Astrocyte of the spinal cord (primary cell): Measurements from ENCODE around the gene LRRC15.

Source experiments
- DNase-seq: peaks from one replicate; pipeline ENCODE4 v3.0.0; 2011; ENCODE audit warnings: low read depth, low spot score
- H3K4me3 ChIP-seq: 2 replicates; pipeline ENCODE4 v1.5.1; 2011; ENCODE audit warnings: low read depth, mild to moderate bottlenecking, low read length, moderate library complexity
- in situ Hi-C: cut with HindIII; loops from 2 replicates; pipeline ENCODE4 v1.10.0; 2017; ENCODE audit warnings: low sequenced_read_pairs
- TF ChIP-seq, protein P1 (sequence below): IDR thresholded peaks from 2 replicates; pipeline ENCODE4 v1.5.1; 2012; ENCODE audit warnings: low read depth, mild to moderate bottlenecking, low read length, inconsistent platforms

The LRRC15 gene

DNA sequence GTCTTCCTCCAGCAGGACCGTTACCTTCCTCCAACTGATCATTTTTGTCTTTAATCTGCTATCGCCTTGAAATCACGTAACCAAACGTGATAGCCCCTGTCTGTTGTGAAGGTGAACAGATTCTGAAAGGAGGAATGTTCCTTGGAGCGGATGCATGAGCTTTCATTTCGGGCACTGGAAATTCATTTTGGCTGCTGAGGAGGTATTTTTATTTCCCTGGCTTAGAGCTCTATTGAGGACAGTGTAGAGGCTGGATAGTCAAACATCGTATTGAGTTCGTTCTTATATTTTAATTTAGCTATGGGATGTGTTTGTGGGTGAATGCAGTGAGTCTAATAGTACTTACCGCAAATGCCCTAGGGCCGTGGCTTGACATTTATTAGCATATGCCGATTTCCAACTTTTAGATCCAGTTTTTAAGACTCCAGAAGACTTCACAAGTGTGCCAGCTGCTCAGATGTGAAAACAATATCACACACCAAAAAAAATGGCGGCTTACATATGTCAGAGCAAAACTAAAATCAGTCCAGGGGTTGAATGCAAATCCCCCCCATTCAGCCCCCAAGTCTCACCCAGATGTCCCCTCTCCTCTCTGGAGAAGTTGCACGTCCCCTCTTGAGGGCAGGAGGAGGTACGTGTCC lies 40.5 kb downstream of the LRRC15 start:
- TF ChIP-seq, protein P1, sequence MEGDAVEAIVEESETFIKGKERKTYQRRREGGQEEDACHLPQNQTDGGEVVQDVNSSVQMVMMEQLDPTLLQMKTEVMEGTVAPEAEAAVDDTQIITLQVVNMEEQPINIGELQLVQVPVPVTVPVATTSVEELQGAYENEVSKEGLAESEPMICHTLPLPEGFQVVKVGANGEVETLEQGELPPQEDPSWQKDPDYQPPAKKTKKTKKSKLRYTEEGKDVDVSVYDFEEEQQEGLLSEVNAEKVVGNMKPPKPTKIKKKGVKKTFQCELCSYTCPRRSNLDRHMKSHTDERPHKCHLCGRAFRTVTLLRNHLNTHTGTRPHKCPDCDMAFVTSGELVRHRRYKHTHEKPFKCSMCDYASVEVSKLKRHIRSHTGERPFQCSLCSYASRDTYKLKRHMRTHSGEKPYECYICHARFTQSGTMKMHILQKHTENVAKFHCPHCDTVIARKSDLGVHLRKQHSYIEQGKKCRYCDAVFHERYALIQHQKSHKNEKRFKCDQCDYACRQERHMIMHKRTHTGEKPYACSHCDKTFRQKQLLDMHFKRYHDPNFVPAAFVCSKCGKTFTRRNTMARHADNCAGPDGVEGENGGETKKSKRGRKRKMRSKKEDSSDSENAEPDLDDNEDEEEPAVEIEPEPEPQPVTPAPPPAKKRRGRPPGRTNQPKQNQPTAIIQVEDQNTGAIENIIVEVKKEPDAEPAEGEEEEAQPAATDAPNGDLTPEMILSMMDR = no peak
- in situ Hi-C loops = no loop called here
- DNase-seq = no peak
- H3K4me3 ChIP-seq = no peak overlapping the region

DNA sequence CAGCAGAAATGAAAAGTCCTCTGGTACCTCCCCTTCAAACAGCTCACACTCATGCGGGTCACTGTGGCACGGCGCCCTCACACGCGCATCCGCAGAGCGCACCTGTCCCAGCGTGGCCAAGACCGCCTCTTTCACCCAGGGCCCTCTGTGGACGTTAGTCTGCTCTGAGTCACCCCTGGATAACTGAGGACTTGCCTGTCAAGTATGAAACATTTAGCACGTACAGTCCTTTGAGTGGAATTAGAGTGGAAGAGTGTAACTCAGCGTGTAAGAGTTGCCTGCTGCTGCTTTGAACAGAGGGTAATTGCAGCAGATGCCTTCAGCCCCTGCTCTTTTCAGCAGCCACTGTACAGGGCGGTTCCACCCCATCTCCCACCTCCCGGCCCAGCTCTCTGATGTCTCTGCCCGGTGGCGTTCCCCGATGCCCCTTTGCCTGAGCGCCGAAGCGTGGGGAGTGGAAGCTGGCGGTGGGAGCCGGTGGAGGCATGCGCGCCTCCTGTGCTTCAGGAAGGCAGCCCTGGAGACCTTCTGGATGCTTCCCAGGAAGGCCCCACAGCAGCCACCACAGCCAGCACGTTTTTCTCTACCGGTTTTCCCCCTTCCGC lies 41.4 kb downstream of the LRRC15 start:
- in situ Hi-C loops = no loop called here
- TF ChIP-seq, protein P1 = no peak
- no peak overlapping the region for H3K4me3 ChIP-seq
- peak; percentile 46 for DNase-seq

DNA sequence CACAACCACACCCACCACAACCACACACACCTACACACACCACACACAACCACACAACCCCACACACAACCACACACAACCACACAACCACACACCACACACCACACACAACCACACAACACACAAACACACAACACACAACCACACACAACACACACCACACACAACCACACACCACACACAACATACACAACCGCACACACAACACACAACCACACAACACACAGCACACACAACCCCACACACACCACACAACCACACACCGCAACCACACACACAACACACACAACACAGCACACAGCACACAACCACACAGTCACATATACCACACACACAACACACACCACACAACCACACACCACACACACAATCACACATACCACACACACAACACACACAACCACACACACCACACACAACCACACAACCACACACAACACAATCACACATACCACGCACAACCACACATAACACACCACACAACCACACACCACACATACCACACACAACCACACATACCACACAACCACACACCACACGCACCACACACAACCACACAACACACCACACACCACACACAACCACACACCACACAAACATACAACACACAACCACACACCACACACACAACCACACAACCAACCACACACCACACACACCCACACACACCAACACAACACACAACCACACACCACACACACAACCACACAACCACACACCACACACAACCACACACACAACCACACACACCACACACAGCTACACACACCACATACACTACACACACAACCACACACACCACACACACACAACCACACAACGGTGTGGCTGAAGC lies 42.1 kb downstream of the LRRC15 start:
- TF ChIP-seq, protein P1 = no peak
- no peak overlapping the region for H3K4me3 ChIP-seq
- DNase-seq = no peak
- in situ Hi-C loops = no loop called here

DNA sequence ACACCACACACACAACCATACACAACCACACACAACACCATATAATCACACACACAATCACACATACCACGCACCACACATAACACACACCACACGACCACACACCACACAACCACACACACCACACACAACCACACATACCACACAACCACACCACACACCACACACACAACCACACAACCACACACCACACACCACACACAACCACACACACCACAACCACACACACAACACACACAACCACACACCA lies 42.6 kb downstream of the LRRC15 start:
- TF ChIP-seq, protein P1 = no peak
- DNase-seq = no peak
- in situ Hi-C loops = no loop called here
- no peak overlapping the region for H3K4me3 ChIP-seq

DNA sequence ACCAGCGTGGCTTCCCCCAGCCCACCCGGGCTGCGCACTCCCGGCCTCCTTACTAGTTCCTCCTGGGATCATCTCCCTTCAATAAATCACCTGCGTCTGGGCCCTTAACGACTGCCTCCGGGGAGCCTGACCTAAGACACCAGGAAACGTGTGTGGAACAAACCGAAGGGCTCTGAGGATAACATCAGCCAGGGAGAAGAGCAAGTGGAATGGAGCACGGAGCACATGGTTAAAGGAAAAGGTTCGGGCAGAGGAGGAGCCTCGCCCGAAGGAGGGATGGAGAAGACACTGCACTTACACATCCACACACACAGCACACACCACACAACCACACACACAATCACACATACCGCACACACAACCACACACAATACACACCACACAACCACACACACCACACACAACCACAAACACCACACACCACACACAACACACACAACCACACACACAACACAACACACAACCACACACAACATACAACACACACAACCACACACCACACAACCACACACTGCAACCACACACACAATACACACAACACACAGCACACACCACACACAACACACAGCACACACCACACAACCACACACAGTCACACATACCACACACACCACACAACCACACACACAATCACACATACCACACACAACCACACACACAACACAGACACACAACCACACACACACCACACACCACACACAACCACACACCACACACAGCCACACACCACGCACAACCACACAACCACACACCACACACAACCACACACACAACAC lies 43.2 kb downstream of the LRRC15 start:
- TF ChIP-seq, protein P1 = no peak
- no peak overlapping the region for H3K4me3 ChIP-seq
- in situ Hi-C loops = no loop called here
- no peak for DNase-seq

DNA sequence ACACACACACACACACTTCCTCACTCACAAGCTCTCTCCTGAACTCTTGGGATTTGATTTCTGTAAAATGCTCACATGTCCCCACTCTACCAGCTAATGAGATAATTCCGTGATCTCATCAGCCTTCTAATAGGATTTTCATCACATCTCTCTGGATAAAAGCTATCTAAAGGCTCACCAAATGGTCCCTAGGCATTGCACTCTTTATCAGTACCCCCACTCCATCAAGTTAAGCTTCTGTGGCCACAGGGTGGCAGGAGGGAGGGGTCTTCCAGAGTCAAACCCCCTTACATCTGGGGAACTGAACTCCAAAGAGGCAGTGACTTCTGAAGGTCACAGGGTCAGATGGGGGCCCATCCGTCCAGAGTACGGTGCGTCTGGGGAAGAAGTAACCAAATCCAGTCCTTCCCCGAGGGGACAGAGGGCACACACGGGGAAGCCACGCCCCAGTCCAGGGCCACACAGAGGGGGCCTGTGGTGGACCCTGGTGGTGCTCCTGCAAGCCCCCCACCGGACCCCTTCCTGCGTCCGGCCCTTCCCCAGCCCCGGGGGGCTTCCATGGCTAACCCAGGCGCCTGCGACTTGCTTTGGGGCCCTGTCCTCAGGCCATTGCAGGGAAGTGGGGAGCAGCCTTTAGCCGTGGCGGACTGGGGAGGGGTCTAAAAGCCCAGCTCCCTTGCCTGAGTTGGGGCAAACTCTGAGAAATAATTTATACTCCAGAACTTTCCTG lies 44.0 kb downstream of the LRRC15 start:
- no peak for DNase-seq
- TF ChIP-seq, protein P1 = no peak
- in situ Hi-C loops = no loop called here
- no peak overlapping the region for H3K4me3 ChIP-seq
